ENCODE results near the gene HES3.
A peak's percentile ranks its signal among the peaks of the same experiment; 100 is the strongest.

Gene HES3

GRCh38 chr1:6245086-6245868 lies 1.3 kb downstream of the HES3 start:
- peak overlapping the region; percentile 40 for H3K4me3 ChIP-seq (ENCODE audit: low read depth, low read length)

- H3K4me3 ChIP-seq (ENCODE audit: low read depth, low read length) = peak overlapping the region; percentile 40
These were observed 2.0 kb downstream of the HES3 start for GRCh38 chr1:6245869-6246496.

- peak overlapping the region; percentile 21 for H3K4me3 ChIP-seq (ENCODE audit: low read depth, low read length)
These were observed 2.8 kb downstream of the HES3 start for GRCh38 chr1:6246497-6247467.

- no peak overlapping the region for H3K4me3 ChIP-seq (ENCODE audit: low read depth, low read length)
These were observed 3.7 kb downstream of the HES3 start for GRCh38 chr1:6247651-6248050.

GRCh38 chr1:6248161-6248776 lies 4.3 kb downstream of the HES3 start:
- no peak overlapping the region for H3K4me3 ChIP-seq (ENCODE audit: low read depth, low read length)

- peak overlapping the region; percentile 13 for H3K4me3 ChIP-seq (ENCODE audit: low read depth, low read length)
These were observed 5.2 kb downstream of the HES3 start for GRCh38 chr1:6248932-6249738.

GRCh38 chr1:6249739-6250689 lies 6.0 kb downstream of the HES3 start:
- H3K4me3 ChIP-seq (ENCODE audit: low read depth, low read length) = no peak overlapping the region

- no peak overlapping the region for H3K4me3 ChIP-seq (ENCODE audit: low read depth, low read length)
These were observed 7.3 kb downstream of the HES3 start for GRCh38 chr1:6251233-6251632.

GRCh38 chr1:6251681-6252373 lies 7.8 kb downstream of the HES3 start:
- H3K4me3 ChIP-seq (ENCODE audit: low read depth, low read length) = no peak overlapping the region

GRCh38 chr1:6252374-6252710 lies 8.4 kb downstream of the HES3 start:
- no peak overlapping the region for H3K4me3 ChIP-seq (ENCODE audit: low read depth, low read length)

- H3K4me3 ChIP-seq (ENCODE audit: low read depth, low read length) = no peak overlapping the region
These were observed 9.4 kb downstream of the HES3 start for GRCh38 chr1:6253380-6253779.

- H3K4me3 ChIP-seq (ENCODE audit: low read depth, low read length) = no peak overlapping the region
These were observed 10.7 kb downstream of the HES3 start for GRCh38 chr1:6254691-6255090.

GRCh38 chr1:6256645-6257044 lies 12.7 kb downstream of the HES3 start:
- no peak overlapping the region for H3K4me3 ChIP-seq (ENCODE audit: low read depth, low read length)

- H3K4me3 ChIP-seq (ENCODE audit: low read depth, low read length) = no peak overlapping the region
These were observed 13.6 kb downstream of the HES3 start for GRCh38 chr1:6257541-6258069.

- H3K4me3 ChIP-seq (ENCODE audit: low read depth, low read length) = no peak overlapping the region
These were observed 14.7 kb downstream of the HES3 start for GRCh38 chr1:6258675-6259074.

- peak overlapping the region; percentile 13 for H3K4me3 ChIP-seq (ENCODE audit: low read depth, low read length)
These were observed 15.7 kb downstream of the HES3 start for GRCh38 chr1:6259491-6260362.

- peak overlapping the region; percentile 37 for H3K4me3 ChIP-seq (ENCODE audit: low read depth, low read length)
These were observed 16.5 kb downstream of the HES3 start for GRCh38 chr1:6260433-6260934.
